ENCODE results near the gene CLINT1. TPM values are rescaled to one million over a fixed set of nuclear protein-coding genes. Genes with fewer than 3 reads are reported as not detected.

The CLINT1 gene
- total RNA-seq, 1 experiment from 2014 or later: 103 TPM

GRCh38 chr5:157821822-157822622, 36.9 kb downstream of the CLINT1 start:
- DNase-seq (ENCODE audit: extremely low read depth, low read depth): no peak

GRCh38 chr5:157821405-157821804, 37.5 kb downstream of the CLINT1 start:
- DNase-seq (ENCODE audit: extremely low read depth, low read depth): no peak

- peak; percentile 43 for DNase-seq (ENCODE audit: extremely low read depth, low read depth)
Observed at GRCh38 chr5:157820593-157821252, 38.2 kb downstream of the CLINT1 start.

- no peak for DNase-seq (ENCODE audit: extremely low read depth, low read depth)
Observed at GRCh38 chr5:157819502-157820115, 39.3 kb downstream of the CLINT1 start.

- no peak for DNase-seq (ENCODE audit: extremely low read depth, low read depth)
Observed at GRCh38 chr5:157818368-157818767, 40.6 kb downstream of the CLINT1 start.

- no peak for DNase-seq (ENCODE audit: extremely low read depth, low read depth)
Observed at GRCh38 chr5:157817928-157818327, 41.0 kb downstream of the CLINT1 start.

GRCh38 chr5:157817387-157817702, 41.6 kb downstream of the CLINT1 start:
- no peak for DNase-seq (ENCODE audit: extremely low read depth, low read depth)

- peak; percentile 26 for DNase-seq (ENCODE audit: extremely low read depth, low read depth)
Observed at GRCh38 chr5:157816682-157817386, 42.1 kb downstream of the CLINT1 start.

- no peak for DNase-seq (ENCODE audit: extremely low read depth, low read depth)
Observed at GRCh38 chr5:157812086-157812485, 46.9 kb downstream of the CLINT1 start.

- no peak for DNase-seq (ENCODE audit: extremely low read depth, low read depth)
Observed at GRCh38 chr5:157808043-157808442, 50.9 kb downstream of the CLINT1 start.

- DNase-seq (ENCODE audit: extremely low read depth, low read depth): no peak
Observed at GRCh38 chr5:157802736-157803135, 56.2 kb downstream of the CLINT1 start.

- DNase-seq (ENCODE audit: extremely low read depth, low read depth): no peak
Observed at GRCh38 chr5:157800137-157800536, 58.8 kb downstream of the CLINT1 start.

- no peak for DNase-seq (ENCODE audit: extremely low read depth, low read depth)
Observed at GRCh38 chr5:157799578-157799977, 59.4 kb downstream of the CLINT1 start.

- no peak for DNase-seq (ENCODE audit: extremely low read depth, low read depth)
Observed at GRCh38 chr5:157793301-157793700, 65.6 kb downstream of the CLINT1 start.

GRCh38 chr5:157785801-157786200, 73.1 kb downstream of the CLINT1 start:
- no peak for DNase-seq (ENCODE audit: extremely low read depth, low read depth)

- DNase-seq (ENCODE audit: extremely low read depth, low read depth): no peak
Observed at GRCh38 chr5:157779221-157779620, 79.7 kb downstream of the CLINT1 start.

GRCh38 chr5:157778121-157778805, 80.7 kb downstream of the CLINT1 start:
- DNase-seq (ENCODE audit: extremely low read depth, low read depth): no peak

GRCh38 chr5:157772127-157772526, 86.8 kb downstream of the CLINT1 start:
- no peak for DNase-seq (ENCODE audit: extremely low read depth, low read depth)

- DNase-seq (ENCODE audit: extremely low read depth, low read depth): no peak
Observed at GRCh38 chr5:157770665-157771064, 88.3 kb downstream of the CLINT1 start.

GRCh38 chr5:157767689-157768088, 91.3 kb downstream of the CLINT1 start:
- DNase-seq (ENCODE audit: extremely low read depth, low read depth): no peak

- DNase-seq (ENCODE audit: extremely low read depth, low read depth): no peak
Observed at GRCh38 chr5:157766902-157767301, 92.0 kb downstream of the CLINT1 start.

Measured in NCI-H460 (cell line).